ENCODE measurements around the gene ZNF18. TPM values are rescaled to one million over a fixed set of nuclear protein-coding genes. Genes with fewer than 3 reads are reported as not detected.

ZNF18 gene
- total RNA-seq, result 10 to 100 TPM in 1 of 4 donors, 1 to 10 TPM in 3; 2.2 to 15.5 (median 7.9) TPM

GRCh38 chr17:11997147-11997971 is at the start of gene ZNF18:
Gene ZNF18 (minus strand): TSS chr17:11997475. CDS start chr17:11992829, 4,646 bp downstream.
- intact Hi-C loops (cut with DNase I; ENCODE audit: low total_unique reads), result loop anchor here (10.0 kb wide), 1 partner anchor 1017 kb away; the partner anchor contains the start of gene ELAC2
- no peaks in the 10 kb centered on the region for H3K9me3 ChIP-seq
- TF ChIP-seq POLR2A (IDR thresholded peaks at IDR 0.05) (peak; percentile 95), POLR2AphosphoS5 (IDR thresholded peaks at IDR 0.05) (peak; percentile 81 to 98 (median 97)), EP300 (IDR thresholded peaks at IDR 0.05; ENCODE audit: low read depth) (no peak)
- peak within 1 kb of the TSS; percentile 90 to 98 (median 96) for H3K27ac ChIP-seq
- H3K4me3 ChIP-seq, result peak within 1 kb of the TSS; percentile 51 to 87 (median 83)
- H3K27me3 ChIP-seq, result no peaks in the 10 kb centered on the region
- DNase-seq, result peak; percentile 98
- WGBS, 2 donors (ENCODE audit: low coverage in 1 of 2), result 0 to 1% methylated on average over 6 to 32 of the region's 74 CpGs
- in situ Hi-C loops (cut with MboI; ENCODE audit: low pct_ligation_motif_present in 1 of 4, low pct_unique_long_range_greater_than_20kb in 1 of 4, low sequenced_read_pairs in 3 of 4), result loop anchor here in 1 of 4 donors (25.0 kb wide), 1 partner anchor 110 kb away; no protein-coding TSS in a partner anchor
- peaks cover 4 to 14% (median 11%) of the 10 kb centered on the region in 4 donors for H3K4me1 ChIP-seq
- peaks cover 0 to 3% (median 0%) of the 10 kb centered on the region in 4 donors for H3K36me3 ChIP-seq

- no peaks in the 10 kb centered on the region for H3K9me3 ChIP-seq
- no peaks in the 10 kb centered on the region for H3K27me3 ChIP-seq
- no peak for TF ChIP-seq POLR2AphosphoS5 (IDR thresholded peaks at IDR 0.05)
- TF ChIP-seq EP300 (IDR thresholded peaks at IDR 0.05; ENCODE audit: low read depth), result no peak
- no peak for TF ChIP-seq POLR2A (IDR thresholded peaks at IDR 0.05)
- TF ChIP-seq, protein P1, sequence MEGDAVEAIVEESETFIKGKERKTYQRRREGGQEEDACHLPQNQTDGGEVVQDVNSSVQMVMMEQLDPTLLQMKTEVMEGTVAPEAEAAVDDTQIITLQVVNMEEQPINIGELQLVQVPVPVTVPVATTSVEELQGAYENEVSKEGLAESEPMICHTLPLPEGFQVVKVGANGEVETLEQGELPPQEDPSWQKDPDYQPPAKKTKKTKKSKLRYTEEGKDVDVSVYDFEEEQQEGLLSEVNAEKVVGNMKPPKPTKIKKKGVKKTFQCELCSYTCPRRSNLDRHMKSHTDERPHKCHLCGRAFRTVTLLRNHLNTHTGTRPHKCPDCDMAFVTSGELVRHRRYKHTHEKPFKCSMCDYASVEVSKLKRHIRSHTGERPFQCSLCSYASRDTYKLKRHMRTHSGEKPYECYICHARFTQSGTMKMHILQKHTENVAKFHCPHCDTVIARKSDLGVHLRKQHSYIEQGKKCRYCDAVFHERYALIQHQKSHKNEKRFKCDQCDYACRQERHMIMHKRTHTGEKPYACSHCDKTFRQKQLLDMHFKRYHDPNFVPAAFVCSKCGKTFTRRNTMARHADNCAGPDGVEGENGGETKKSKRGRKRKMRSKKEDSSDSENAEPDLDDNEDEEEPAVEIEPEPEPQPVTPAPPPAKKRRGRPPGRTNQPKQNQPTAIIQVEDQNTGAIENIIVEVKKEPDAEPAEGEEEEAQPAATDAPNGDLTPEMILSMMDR (IDR thresholded peaks at IDR 0.05), result no peak
- in situ Hi-C loops (cut with MboI; ENCODE audit: low pct_ligation_motif_present in 1 of 4, low pct_unique_long_range_greater_than_20kb in 1 of 4, low sequenced_read_pairs in 3 of 4), result loop anchor here in 1 of 4 donors (10.0 kb wide), 1 partner anchor 58 kb away; no protein-coding TSS in a partner anchor
- WGBS, 2 donors (ENCODE audit: low coverage in 1 of 2), result 78 to 80% methylated on average over 2 of the region's 2 CpGs
- H3K4me1 ChIP-seq, result peaks cover 0 to 41% (median 6%) of the 10 kb centered on the region in 4 donors
- H3K4me3 ChIP-seq, result no peak overlapping the region
- intact Hi-C loops (cut with DNase I; ENCODE audit: low total_unique reads), result loop anchor here (10.0 kb wide), 1 partner anchor 1408 kb away; no protein-coding TSS in a partner anchor
- no peak overlapping the region for H3K27ac ChIP-seq
- no peaks in the 10 kb centered on the region for H3K36me3 ChIP-seq
- no peak for DNase-seq
Observed at GRCh38 chr17:12046786-12047185, 49.5 kb upstream of the ZNF18 start.

- DNase-seq, result no peak
- Histone ChIP-seq H3K4me3 (no peak overlapping the region), H3K27me3 (no peaks in the 10 kb centered on the region), H3K27ac (no peak overlapping the region), H3K9me3 (no peaks in the 10 kb centered on the region), H3K36me3 (no peaks in the 10 kb centered on the region), H3K4me1 (peaks cover 0 to 26% (median 6%) of the 10 kb centered on the region in 4 donors)
- 94% methylated on average over 6 of the region's 6 CpGs; no CpG with 5 or more reads in 1 of the 2 donors for WGBS, 2 donors (ENCODE audit: low coverage in 1 of 2)
- intact Hi-C loops (cut with DNase I; ENCODE audit: low total_unique reads), result loop anchor here (10.0 kb wide), 1 partner anchor 1411 kb away; no protein-coding TSS in a partner anchor
- TF ChIP-seq, protein P1 (IDR thresholded peaks at IDR 0.05), result no peak
- TF ChIP-seq EP300 (IDR thresholded peaks at IDR 0.05; ENCODE audit: low read depth), result no peak
- TF ChIP-seq POLR2A (IDR thresholded peaks at IDR 0.05), result no peak
- no peak for TF ChIP-seq POLR2AphosphoS5 (IDR thresholded peaks at IDR 0.05)
- in situ Hi-C loops (cut with MboI; ENCODE audit: low pct_ligation_motif_present in 1 of 4, low pct_unique_long_range_greater_than_20kb in 1 of 4, low sequenced_read_pairs in 3 of 4), result loop anchor here in 1 of 4 donors (10.0 kb wide), 1 partner anchor 61 kb away; no protein-coding TSS in a partner anchor
Observed at GRCh38 chr17:12043702-12044101, 46.4 kb upstream of the ZNF18 start.

DNA sequence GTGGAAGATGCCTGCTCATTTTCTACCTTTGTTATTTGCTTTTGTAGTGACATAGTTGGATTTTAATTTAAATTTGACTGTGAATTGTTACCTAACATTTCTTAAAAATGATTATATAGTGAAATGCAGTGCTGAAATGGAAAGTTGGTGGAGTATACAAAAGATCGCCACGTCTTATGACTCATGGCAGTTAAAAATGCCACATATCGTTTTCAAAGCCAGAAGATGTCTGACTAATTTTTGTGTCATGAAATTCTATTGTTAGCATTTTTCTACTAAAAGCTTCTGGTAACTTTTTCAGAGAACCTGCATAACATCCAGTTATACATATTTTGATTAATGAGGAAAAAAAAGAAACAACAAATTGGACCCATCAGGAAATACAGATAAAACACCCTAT is 44.0 kb upstream of the ZNF18 start:
- 60 to 68% methylated on average over 3 of the region's 3 CpGs for WGBS, 2 donors (ENCODE audit: low coverage in 1 of 2)
- Histone ChIP-seq H3K36me3 (no peaks in the 10 kb centered on the region), H3K27me3 (no peaks in the 10 kb centered on the region), H3K4me1 (peaks cover 0 to 11% (median 0%) of the 10 kb centered on the region in 4 donors), H3K9me3 (no peaks in the 10 kb centered on the region), H3K27ac (no peak overlapping the region), H3K4me3 (no peak overlapping the region)
- intact Hi-C loops (cut with DNase I; ENCODE audit: low total_unique reads), result loop anchor here (10.0 kb wide), 1 partner anchor 1413 kb away; no protein-coding TSS in a partner anchor
- no peak for DNase-seq
- TF ChIP-seq, protein P1 (IDR thresholded peaks at IDR 0.05), result no peak
- TF ChIP-seq EP300 (IDR thresholded peaks at IDR 0.05; ENCODE audit: low read depth) (no peak), POLR2A (IDR thresholded peaks at IDR 0.05) (no peak), POLR2AphosphoS5 (IDR thresholded peaks at IDR 0.05) (no peak)
- in situ Hi-C loops (cut with MboI; ENCODE audit: low pct_ligation_motif_present in 1 of 4, low pct_unique_long_range_greater_than_20kb in 1 of 4, low sequenced_read_pairs in 3 of 4), result loop anchor here in 1 of 4 donors (10.0 kb wide), 1 partner anchor 63 kb away; no protein-coding TSS in a partner anchor

All from transverse colon (tissue), 4 donors.